ENCODE measurements around the gene RXRB.
"Not testable (repeated sequence)": the region's sequence is repeated elsewhere in the genome, so short reads cannot be mapped to it uniquely, and the experiment has no call there.

Gene RXRB

GRCh38 chr6:33243476-33243875 is 43.0 kb upstream of the RXRB start:
- TF ChIP-seq CTCF (IDR thresholded peaks at IDR 0.05; ENCODE audit: borderline replicate concordance, control extremely low read depth, extremely low read depth, insufficient read depth, missing control alignments), result no peak
- in situ Hi-C loops (cut with MboI; ENCODE audit: low sequenced_read_pairs, unreplicated experiment), result loop anchor here (25.0 kb wide), 1 partner anchor 231 kb away; the partner anchor contains the start of gene HLA-DOA
- no peak for DNase-seq (ENCODE audit: low spot score)

GRCh38 chr6:33241968-33242367 is 41.5 kb upstream of the RXRB start:
- no peak for TF ChIP-seq CTCF (IDR thresholded peaks at IDR 0.05; ENCODE audit: borderline replicate concordance, control extremely low read depth, extremely low read depth, insufficient read depth, missing control alignments)
- no peak for DNase-seq (ENCODE audit: low spot score)
- in situ Hi-C loops (cut with MboI; ENCODE audit: low sequenced_read_pairs, unreplicated experiment), result loop anchor here (25.0 kb wide), 1 partner anchor 230 kb away; the partner anchor contains the start of gene HLA-DOA

- in situ Hi-C loops (cut with MboI; ENCODE audit: low sequenced_read_pairs, unreplicated experiment), result loop anchor here (25.0 kb wide), 1 partner anchor 225 kb away; the partner anchor contains the start of gene HLA-DOA
- no peak for TF ChIP-seq CTCF (IDR thresholded peaks at IDR 0.05; ENCODE audit: borderline replicate concordance, control extremely low read depth, extremely low read depth, insufficient read depth, missing control alignments)
- DNase-seq (ENCODE audit: low spot score), result no peak
These were observed 37.3 kb upstream of the RXRB start for GRCh38 chr6:33237741-33238140.

- in situ Hi-C loops (cut with MboI; ENCODE audit: low sequenced_read_pairs, unreplicated experiment), result loop anchor here (25.0 kb wide), 1 partner anchor 225 kb away; the partner anchor contains the start of gene HLA-DOA
- no peak for TF ChIP-seq CTCF (IDR thresholded peaks at IDR 0.05; ENCODE audit: borderline replicate concordance, control extremely low read depth, extremely low read depth, insufficient read depth, missing control alignments)
- no peak for DNase-seq (ENCODE audit: low spot score)
These were observed 36.4 kb upstream of the RXRB start for GRCh38 chr6:33236852-33237251.

GRCh38 chr6:33236328-33236727 is 35.9 kb upstream of the RXRB start:
- TF ChIP-seq CTCF (IDR thresholded peaks at IDR 0.05; ENCODE audit: borderline replicate concordance, control extremely low read depth, extremely low read depth, insufficient read depth, missing control alignments), result no peak
- no peak for DNase-seq (ENCODE audit: low spot score)
- in situ Hi-C loops (cut with MboI; ENCODE audit: low sequenced_read_pairs, unreplicated experiment), result loop anchor here (25.0 kb wide), 1 partner anchor 224 kb away; the partner anchor contains the start of gene HLA-DOA

- in situ Hi-C loops (cut with MboI; ENCODE audit: low sequenced_read_pairs, unreplicated experiment), result loop anchor here (25.0 kb wide), 1 partner anchor 223 kb away; the partner anchor contains the start of gene HLA-DOA
- no peak for TF ChIP-seq CTCF (IDR thresholded peaks at IDR 0.05; ENCODE audit: borderline replicate concordance, control extremely low read depth, extremely low read depth, insufficient read depth, missing control alignments)
- no peak for DNase-seq (ENCODE audit: low spot score)
These were observed 34.8 kb upstream of the RXRB start for GRCh38 chr6:33235221-33235634.

- not testable (repeated sequence) for DNase-seq (ENCODE audit: low spot score)
- in situ Hi-C loops (cut with MboI; ENCODE audit: low sequenced_read_pairs, unreplicated experiment), result loop anchor here (25.0 kb wide), 1 partner anchor 214 kb away; the partner anchor contains the start of gene HLA-DOA
These were observed 26.1 kb upstream of the RXRB start for GRCh38 chr6:33226503-33227120.
